NT2/D1 (cell line): Measurements from ENCODE around the gene SH2B3.
"Not testable (repeated sequence)": the region's sequence is repeated elsewhere in the genome, so short reads cannot be mapped to it uniquely, and the experiment has no call there.

ENCODE experiments used
- DNase-seq: peaks from one replicate; pipeline ENCODE4 v3.0.0-alpha.2; 2011; ENCODE audit warnings: low read depth, low spot score
- H3K27me3 ChIP-seq: 2 replicates; pipeline ENCODE4 v1.6.0; 2011; ENCODE audit warnings: mild to moderate bottlenecking; ENCODE audit not compliant: insufficient read length, insufficient read depth
- H3K36me3 ChIP-seq: 2 replicates; pipeline ENCODE4 v1.6.1; 2011; ENCODE audit warnings: mild to moderate bottlenecking, low read length, mixed read lengths; ENCODE audit not compliant: insufficient read depth, insufficient read length
- H3K4me1 ChIP-seq: 2 replicates; pipeline ENCODE4 v1.5.1; 2011; ENCODE audit not compliant: insufficient read depth, insufficient read length
- H3K4me3 ChIP-seq: 2 replicates; pipeline ENCODE4 v1.5.1; 2011; ENCODE audit warnings: low read depth; ENCODE audit not compliant: insufficient read length
- H3K9ac ChIP-seq: 2 replicates; pipeline ENCODE4 v1.6.0; 2011; ENCODE audit warnings: low read depth; ENCODE audit not compliant: insufficient read length
- H3K9me3 ChIP-seq: 2 replicates; pipeline ENCODE4 v1.5.1; 2011; ENCODE audit warnings: mild to moderate bottlenecking, low read length; ENCODE audit not compliant: insufficient read depth
- SUZ12 ChIP-seq: IDR thresholded peaks from 2 replicates; pipeline ENCODE4 v1.6.1; 2011; ENCODE audit not compliant: insufficient read length, insufficient read depth; ENCODE audit errors: extremely low read depth
- YY1 ChIP-seq: IDR thresholded peaks from 2 replicates; pipeline ENCODE4 v1.6.1; 2011; ENCODE audit not compliant: insufficient read length, insufficient read depth
- ZNF274 ChIP-seq: IDR thresholded peaks from 2 replicates; pipeline ENCODE4 v1.6.1; 2011; ENCODE audit warnings: mild to moderate bottlenecking, low read depth, low read length

Gene SH2B3

DNA sequence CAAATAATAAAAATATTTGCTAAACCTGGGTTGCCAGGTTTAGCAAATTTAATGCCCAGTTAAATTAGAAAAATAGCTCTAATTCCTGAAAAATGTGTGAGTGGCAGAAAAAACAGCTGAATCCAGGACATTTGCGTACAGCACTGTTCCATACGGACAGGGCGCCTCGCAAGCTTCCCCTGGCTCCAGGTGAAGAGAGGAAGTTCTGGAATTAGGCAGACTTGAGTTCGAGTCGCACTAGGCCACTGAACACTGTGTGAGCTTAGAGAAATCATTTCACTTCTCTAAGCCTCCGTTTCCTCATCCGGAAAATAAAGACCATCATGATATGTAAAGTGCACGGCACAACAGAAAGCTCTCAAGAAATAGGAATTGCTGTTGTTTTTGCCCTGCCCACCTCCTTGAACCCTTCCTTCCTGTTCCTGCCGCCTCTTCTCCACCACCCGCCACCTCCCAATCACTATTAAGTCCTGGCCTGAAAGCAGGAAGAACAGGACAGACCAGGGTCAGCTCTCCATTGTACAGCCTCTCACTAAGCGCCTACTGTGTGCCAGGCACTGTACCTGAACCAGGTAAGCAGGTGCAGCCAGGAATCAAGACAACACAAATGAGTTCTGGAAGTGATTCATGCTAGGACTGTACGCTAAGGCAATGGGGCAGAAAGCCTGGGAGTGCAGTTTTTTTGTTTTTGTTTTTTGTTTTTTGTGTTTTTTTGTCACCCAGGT, 36.1 kb upstream of the SH2B3 start:
- H3K9me3 ChIP-seq: no peaks in the 10 kb centered on the region
- TF ChIP-seq ZNF274: no peak
- TF ChIP-seq YY1: no peak
- no peak for TF ChIP-seq SUZ12
- no peak for DNase-seq
- peaks cover 7% of the 10 kb centered on the region for H3K27me3 ChIP-seq
- H3K36me3 ChIP-seq: peaks cover 16% of the 10 kb centered on the region
- H3K4me3 ChIP-seq: peak overlapping the region; percentile 90
- H3K9ac ChIP-seq: peak overlapping the region; percentile 76
- peaks cover 5% of the 10 kb centered on the region for H3K4me1 ChIP-seq

- not testable (repeated sequence) for DNase-seq, H3K27me3 ChIP-seq, H3K4me3 ChIP-seq, H3K4me1 ChIP-seq, H3K9ac ChIP-seq, H3K9me3 ChIP-seq, H3K36me3 ChIP-seq
These were observed 32.5 kb upstream of the SH2B3 start for GRCh38 chr12:111373231-111373630.

DNA sequence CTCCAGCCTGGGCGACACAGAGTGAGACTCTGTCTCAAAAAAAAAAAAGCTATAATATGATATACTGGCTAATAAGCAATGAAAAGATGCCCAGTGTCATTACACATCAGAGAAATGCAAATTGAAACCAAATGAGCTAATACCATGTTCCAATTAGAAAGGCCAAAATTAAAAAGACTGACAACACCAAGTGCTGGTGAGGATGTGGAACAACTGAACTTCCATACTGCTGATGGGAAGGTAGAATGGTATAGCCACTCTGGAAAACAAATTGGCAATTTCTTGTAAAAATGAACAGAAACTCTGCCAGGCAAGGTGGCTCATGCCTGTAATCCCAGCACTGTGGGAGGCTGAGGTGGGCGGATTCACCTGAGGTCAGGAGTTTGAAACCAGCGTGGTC, 28.3 kb upstream of the SH2B3 start:
- Histone ChIP-seq H3K27me3 (no peaks in the 10 kb centered on the region), H3K36me3 (no peaks in the 10 kb centered on the region), H3K9ac (no peak overlapping the region), H3K4me1 (no peaks in the 10 kb centered on the region), H3K9me3 (no peaks in the 10 kb centered on the region; the same call in 1 of the 2 replicates), H3K4me3 (no peak overlapping the region)
- TF ChIP-seq YY1: no peak
- TF ChIP-seq ZNF274: no peak
- no peak for TF ChIP-seq SUZ12
- no peak for DNase-seq

DNA sequence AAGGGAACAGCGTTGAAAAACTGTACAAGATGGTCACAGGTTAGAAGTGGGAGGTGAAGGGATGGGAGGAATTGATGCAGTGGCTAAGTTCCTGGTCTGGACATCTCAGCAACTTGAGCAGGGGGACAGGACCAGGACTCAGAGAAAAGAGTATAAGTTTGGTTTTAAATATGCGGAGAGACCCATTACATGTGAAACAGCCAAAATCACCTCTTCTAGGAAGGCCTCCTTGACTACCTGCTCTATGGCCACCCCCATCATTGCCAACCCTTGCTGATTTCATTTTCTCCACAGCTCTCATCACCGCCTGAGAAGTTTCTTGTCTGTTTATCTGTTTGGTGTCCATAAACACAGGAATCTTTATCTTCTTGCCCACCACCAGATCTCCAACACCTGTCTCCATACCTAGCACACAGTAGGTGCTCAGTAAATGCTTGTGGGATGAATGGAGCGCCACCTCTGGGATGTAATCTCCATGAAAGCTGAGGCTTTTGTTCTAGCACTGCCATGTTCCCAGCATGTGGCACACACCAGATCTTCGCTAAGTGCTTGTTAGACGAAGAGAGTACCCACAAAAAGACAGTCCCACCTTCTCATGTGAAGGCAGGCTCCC, 25.7 kb upstream of the SH2B3 start:
- H3K9ac ChIP-seq: no peak overlapping the region
- DNase-seq: no peak
- H3K36me3 ChIP-seq: no peaks in the 10 kb centered on the region
- H3K9me3 ChIP-seq: no peaks in the 10 kb centered on the region; the same call in 1 of the 2 replicates
- no peaks in the 10 kb centered on the region for H3K4me1 ChIP-seq
- TF ChIP-seq YY1 (no peak), SUZ12 (no peak), ZNF274 (no peak)
- H3K27me3 ChIP-seq: no peaks in the 10 kb centered on the region
- H3K4me3 ChIP-seq: no peak overlapping the region

- no peak overlapping the region for H3K4me3 ChIP-seq
- H3K4me1 ChIP-seq: no peaks in the 10 kb centered on the region
- no peaks in the 10 kb centered on the region for H3K36me3 ChIP-seq
- H3K9ac ChIP-seq: no peak overlapping the region
- no peak for TF ChIP-seq YY1
- TF ChIP-seq ZNF274: no peak
- no peak for TF ChIP-seq SUZ12
- no peaks in the 10 kb centered on the region for H3K27me3 ChIP-seq
- no peaks in the 10 kb centered on the region for H3K9me3 ChIP-seq
- no peak for DNase-seq
These were observed 21.1 kb upstream of the SH2B3 start for GRCh38 chr12:111384596-111384995.

GRCh38 chr12:111386885-111387284, 18.8 kb upstream of the SH2B3 start:
- H3K36me3 ChIP-seq: no peaks in the 10 kb centered on the region
- no peak for DNase-seq

GRCh38 chr12:111387747-111388323, 17.9 kb upstream of the SH2B3 start:
- Histone ChIP-seq H3K9me3 (no peaks in the 10 kb centered on the region), H3K9ac (peak overlapping the region; percentile 28), H3K27me3 (no peaks in the 10 kb centered on the region), H3K4me3 (no peak overlapping the region), H3K36me3 (no peaks in the 10 kb centered on the region), H3K4me1 (no peaks in the 10 kb centered on the region)
- TF ChIP-seq YY1: no peak
- no peak for DNase-seq

More at GRCh38 chr12:111386885-111387284, 18.8 kb upstream of the SH2B3 start:
- TF ChIP-seq SUZ12 (no peak), YY1 (no peak), ZNF274 (no peak)
- Histone ChIP-seq H3K27me3 (no peaks in the 10 kb centered on the region), H3K4me1 (no peaks in the 10 kb centered on the region), H3K9ac (no peak overlapping the region), H3K9me3 (no peaks in the 10 kb centered on the region), H3K4me3 (no peak overlapping the region)
